SK-N-MC (cell line): ENCODE measurements around the gene RPL31.
A peak's percentile ranks its signal among the peaks of the same experiment; 100 is the strongest.

ENCODE experiments used
- DNase-seq: peaks from one replicate; pipeline ENCODE4 v3.0.0-alpha.2; 2011; ENCODE audit warnings: low read depth, low spot score
- H3K27ac ChIP-seq: fragments of 200-600 bp; sonication (generic); 2 replicates; pipeline ENCODE4 v1.5.1; 2016; ENCODE audit warnings: mixed run types
- H3K36me3 ChIP-seq: fragments of 200-600 bp; sonication (generic); 2 replicates; pipeline ENCODE4 v1.6.1; 2017; ENCODE audit warnings: antibody characterized with exemption, low read length, mixed read lengths; ENCODE audit not compliant: insufficient read depth
- H3K4me3 ChIP-seq: fragments of 200-600 bp; sonication (generic); 2 replicates; pipeline ENCODE4 v1.5.1; 2016
- H3K9ac ChIP-seq: fragments of 200-600 bp; sonication (generic); 2 replicates; pipeline ENCODE4 v1.8.0; 2017; ENCODE audit warnings: mixed run types, mixed read lengths; ENCODE audit not compliant: insufficient read length
- H3K9me3 ChIP-seq: fragments of 200-600 bp; sonication (generic); 2 replicates; pipeline ENCODE4 v1.6.1; 2017; ENCODE audit warnings: low read depth, mild to moderate bottlenecking, antibody characterized with exemption, low read length, moderate library complexity, mixed read lengths
- EZH2 ChIP-seq: fragments of 200-600 bp; sonication (generic); IDR thresholded peaks from one replicate; pipeline ENCODE4 v1.6.1; 2017; ENCODE audit warnings: antibody characterized with exemption
- FOXP2 ChIP-seq: optimal IDR thresholded peaks from 2 replicates; pipeline ENCODE3; 2011; ENCODE audit warnings: mild to moderate bottlenecking, moderate library complexity; ENCODE audit not compliant: insufficient read depth; ENCODE audit errors: extremely low read length, control extremely low read depth
- POLR2AphosphoS5 ChIP-seq: IDR thresholded peaks from 2 replicates; pipeline ENCODE4 v1.6.1; 2012; ENCODE audit warnings: mild to moderate bottlenecking, low read depth, low read length, borderline replicate concordance

Gene RPL31

DNA sequence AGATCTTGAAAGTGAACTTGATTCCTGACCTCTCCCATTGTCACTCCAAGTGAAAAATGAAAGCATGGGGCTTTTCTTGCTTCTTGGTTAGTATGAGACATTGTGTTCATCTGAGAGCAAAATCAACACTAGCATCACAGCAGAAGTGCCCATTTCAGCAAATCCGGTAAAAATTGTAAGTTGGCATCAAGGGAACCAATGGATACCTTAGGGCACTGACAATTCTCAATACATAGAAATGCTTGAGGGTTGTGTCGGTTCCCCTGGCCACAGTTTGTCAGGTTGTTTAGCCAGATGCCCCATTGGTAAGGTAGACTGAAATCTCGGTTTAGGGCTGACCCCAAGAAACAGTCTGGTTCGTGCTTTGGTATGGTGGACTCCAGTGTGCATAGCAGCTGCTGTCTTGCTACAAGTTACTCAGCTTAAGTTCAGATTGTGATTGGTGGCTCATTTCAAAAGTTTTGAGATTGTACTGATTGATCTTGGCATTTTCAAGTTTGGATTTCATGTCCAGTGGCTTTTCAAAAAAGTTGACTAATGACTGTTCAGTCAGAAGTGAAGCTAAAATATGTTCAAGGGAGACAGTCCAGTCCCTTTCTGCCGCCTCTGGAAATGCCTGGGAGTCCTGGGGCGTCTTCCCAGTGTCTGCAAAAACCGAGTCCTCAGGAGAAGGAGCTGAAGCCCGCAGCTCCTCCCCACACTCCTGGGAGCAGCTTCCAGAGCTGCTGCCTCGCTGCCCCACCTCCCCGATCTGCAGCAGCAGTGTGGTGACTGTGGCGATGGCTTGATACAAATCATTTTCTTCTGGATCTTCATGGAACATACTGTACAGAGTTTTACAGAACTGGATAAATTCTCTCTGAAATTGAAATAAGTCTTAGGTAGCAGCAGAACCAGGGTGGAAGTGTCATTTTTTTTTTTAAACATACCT, 5.6 kb downstream of the RPL31 start:
- H3K27ac ChIP-seq: peak overlapping the region; percentile 82
- no peaks in the 10 kb centered on the region for H3K9me3 ChIP-seq
- peak overlapping the region; percentile 22 for H3K9ac ChIP-seq
- peaks cover 87% of the 10 kb centered on the region for H3K36me3 ChIP-seq
- no peak overlapping the region for H3K4me3 ChIP-seq
- DNase-seq: no peak
- TF ChIP-seq FOXP2 (no peak), POLR2AphosphoS5 (0 out of 2 replicates have a peak, but pooled peaks have one; percentile 31)

DNA sequence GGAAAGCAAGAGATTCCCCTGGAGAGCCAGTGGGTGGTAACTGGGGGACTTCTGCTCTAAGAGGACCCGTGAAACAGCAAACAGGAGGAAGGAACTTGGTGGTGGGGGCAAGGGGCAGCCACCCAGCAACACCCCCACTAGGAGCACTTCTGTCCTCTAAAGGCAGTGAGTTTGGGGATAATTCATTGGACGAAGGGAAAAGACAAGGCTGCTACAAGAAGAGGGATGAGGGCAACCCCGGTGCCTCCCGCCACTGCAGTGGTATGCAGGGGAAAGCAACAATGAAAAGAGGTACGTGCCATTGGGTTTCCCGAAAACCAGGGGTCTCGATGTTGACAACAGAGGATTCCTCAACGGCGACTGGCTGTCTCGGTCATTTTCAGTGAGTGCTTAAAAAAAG, 9.1 kb downstream of the RPL31 start:
- no peak for DNase-seq
- TF ChIP-seq FOXP2 (no peak), EZH2 (no peak), POLR2AphosphoS5 (no peak)
- Histone ChIP-seq H3K27ac (peak overlapping the region; percentile 86), H3K9me3 (peaks cover 9% of the 10 kb centered on the region; the same call in 1 of the 2 replicates), H3K36me3 (peaks cover 82% of the 10 kb centered on the region), H3K9ac (no peak overlapping the region), H3K4me3 (no peak overlapping the region)

DNA sequence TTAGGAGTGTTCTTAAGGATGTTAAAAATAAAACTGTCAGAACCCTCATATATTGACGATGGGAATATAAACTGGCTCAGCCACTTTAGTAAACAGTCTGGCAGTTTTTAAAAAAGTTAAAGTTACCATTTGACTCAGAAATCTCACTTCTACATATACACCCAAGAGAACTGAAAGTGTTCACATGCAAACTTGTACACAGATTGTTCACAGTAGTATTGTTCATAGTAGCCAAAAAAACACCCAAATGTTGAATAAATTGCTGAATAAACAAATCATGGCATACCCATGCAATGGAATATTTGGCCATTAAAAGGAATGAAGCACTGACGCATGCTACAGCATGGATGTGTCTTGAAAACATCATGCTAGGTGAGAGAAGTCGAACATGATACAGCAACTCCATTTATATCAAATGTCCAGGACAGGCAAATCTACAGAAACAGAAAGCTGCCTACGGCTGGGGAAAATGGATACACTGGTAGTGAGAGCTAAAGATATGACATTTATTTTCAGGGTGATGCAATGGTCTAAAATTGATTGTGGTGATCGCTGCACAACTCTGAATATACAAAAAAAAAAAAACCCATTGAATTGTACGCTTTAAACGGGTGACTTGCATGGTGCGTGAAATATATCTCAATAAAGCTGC, 10.1 kb downstream of the RPL31 start:
- H3K27ac ChIP-seq: peak overlapping the region; percentile 86
- H3K36me3 ChIP-seq: peaks cover 74% of the 10 kb centered on the region
- TF ChIP-seq POLR2AphosphoS5 (no peak), EZH2 (no peak), FOXP2 (no peak)
- no peak overlapping the region for H3K9ac ChIP-seq
- no peak for DNase-seq
- peaks cover 9% of the 10 kb centered on the region; the same call in 1 of the 2 replicates for H3K9me3 ChIP-seq
- no peak overlapping the region for H3K4me3 ChIP-seq

DNA sequence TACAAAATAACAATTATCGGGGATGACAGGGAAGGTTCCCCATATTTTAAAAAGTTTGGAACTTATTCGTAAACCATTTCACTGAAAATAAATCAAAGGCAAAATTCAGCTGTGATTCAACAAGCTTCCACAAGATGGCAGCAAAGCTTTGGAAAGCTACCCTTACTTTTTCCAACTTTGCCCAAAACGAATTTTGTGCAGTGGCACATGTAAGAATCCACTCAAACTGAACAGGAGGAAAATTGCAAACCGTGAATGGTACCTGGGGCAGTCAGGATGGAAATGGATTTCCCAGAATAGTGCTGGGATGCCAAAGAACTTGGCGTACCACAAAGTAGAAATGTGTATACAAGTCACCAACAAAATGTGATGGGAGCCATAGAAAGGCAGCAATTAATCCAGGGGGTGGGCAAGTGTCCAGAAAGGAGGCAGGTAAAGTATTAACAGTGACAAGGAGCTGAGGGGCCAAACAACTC, 10.7 kb downstream of the RPL31 start:
- peak; percentile 32 for DNase-seq
- Histone ChIP-seq H3K9ac (no peak overlapping the region), H3K4me3 (no peak overlapping the region), H3K27ac (peak overlapping the region; percentile 86), H3K9me3 (peaks cover 9% of the 10 kb centered on the region; the same call in 1 of the 2 replicates), H3K36me3 (peaks cover 74% of the 10 kb centered on the region)
- TF ChIP-seq POLR2AphosphoS5: peak; percentile 38; the same call in 1 of the 2 replicates
- no peak for TF ChIP-seq FOXP2

DNA sequence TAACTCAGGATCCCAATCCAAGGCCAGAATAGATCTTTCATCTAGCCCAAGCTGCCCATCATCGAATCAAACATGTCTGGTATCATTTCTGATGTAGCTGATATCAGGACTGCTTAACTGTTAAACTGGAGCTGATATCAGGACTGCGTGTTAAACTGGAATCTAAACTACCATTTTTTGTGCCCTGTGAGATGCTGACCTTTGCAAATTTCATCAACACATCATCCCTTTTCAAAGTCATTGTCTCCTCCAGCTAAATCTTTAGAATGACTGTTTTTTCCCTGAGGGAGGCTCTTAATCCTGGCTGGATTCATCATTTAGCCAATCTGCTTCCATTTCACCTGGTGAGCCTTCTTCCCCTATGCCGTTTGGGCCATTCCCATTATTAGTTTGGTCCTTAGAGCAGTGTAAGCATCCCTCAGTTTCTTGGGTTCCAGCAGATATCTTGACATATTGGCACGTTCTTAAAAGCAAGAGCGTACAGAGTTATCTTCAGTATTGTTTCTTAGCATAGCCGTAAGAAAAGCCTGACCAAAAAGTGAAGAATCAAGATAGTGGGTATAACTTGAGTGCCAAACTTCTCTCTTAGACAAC, 12.3 kb downstream of the RPL31 start:
- DNase-seq: no peak
- no peak for TF ChIP-seq POLR2AphosphoS5
- no peak for TF ChIP-seq FOXP2
- TF ChIP-seq EZH2: no peak
- Histone ChIP-seq H3K36me3 (peaks cover 76% of the 10 kb centered on the region), H3K9ac (no peak overlapping the region), H3K9me3 (peaks cover 9% of the 10 kb centered on the region; the same call in 1 of the 2 replicates), H3K4me3 (no peak overlapping the region), H3K27ac (no peak overlapping the region)

DNA sequence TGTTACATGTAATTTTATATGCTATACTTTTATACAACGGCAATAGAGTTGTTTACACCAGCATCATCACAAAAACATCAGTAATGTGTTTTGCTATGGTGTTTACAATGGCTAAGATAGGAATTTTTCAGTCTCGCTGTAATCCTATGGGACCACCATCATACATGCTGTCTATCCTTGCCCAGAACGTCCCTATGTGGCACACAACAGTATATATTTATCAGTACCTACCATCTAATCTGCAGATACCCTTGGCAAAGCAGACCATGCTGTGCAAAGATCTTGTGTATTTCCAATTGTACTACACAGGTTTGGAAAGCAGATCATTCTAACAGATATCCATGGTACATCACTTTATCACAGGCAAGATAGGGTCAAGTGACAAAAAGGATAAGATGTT, 15.3 kb downstream of the RPL31 start:
- H3K4me3 ChIP-seq: no peak overlapping the region
- no peak overlapping the region for H3K27ac ChIP-seq
- H3K36me3 ChIP-seq: peaks cover 77% of the 10 kb centered on the region
- H3K9ac ChIP-seq: no peak overlapping the region
- no peak for TF ChIP-seq EZH2
- no peak for TF ChIP-seq POLR2AphosphoS5
- TF ChIP-seq FOXP2: no peak
- no peak for DNase-seq
- peaks cover 9% of the 10 kb centered on the region; the same call in 1 of the 2 replicates for H3K9me3 ChIP-seq

DNA sequence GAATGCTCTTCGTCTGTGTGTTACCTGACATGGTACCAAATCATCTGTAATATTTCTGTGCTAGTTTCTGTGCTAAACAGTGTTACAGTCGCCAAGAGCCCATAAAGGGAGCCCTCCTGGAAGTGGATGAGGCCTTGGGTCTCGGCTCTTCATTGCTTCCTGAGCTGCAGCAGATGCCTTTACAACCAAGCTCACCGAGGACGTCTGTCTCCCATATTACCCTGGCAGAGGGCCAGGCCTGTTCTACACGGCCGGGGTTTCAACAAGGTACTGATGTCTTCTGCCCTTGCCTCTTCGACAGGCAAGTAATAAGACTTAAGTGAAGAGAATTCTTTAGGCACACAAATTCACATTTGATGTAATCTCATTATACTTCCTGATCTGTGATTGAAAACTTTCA, 16.8 kb downstream of the RPL31 start:
- DNase-seq: no peak
- Histone ChIP-seq H3K36me3 (peaks cover 64% of the 10 kb centered on the region), H3K9ac (no peak overlapping the region), H3K4me3 (no peak overlapping the region), H3K9me3 (peaks cover 9% of the 10 kb centered on the region; the same call in 1 of the 2 replicates), H3K27ac (no peak overlapping the region)
- TF ChIP-seq POLR2AphosphoS5: no peak
- no peak for TF ChIP-seq EZH2
- TF ChIP-seq FOXP2: no peak

DNA sequence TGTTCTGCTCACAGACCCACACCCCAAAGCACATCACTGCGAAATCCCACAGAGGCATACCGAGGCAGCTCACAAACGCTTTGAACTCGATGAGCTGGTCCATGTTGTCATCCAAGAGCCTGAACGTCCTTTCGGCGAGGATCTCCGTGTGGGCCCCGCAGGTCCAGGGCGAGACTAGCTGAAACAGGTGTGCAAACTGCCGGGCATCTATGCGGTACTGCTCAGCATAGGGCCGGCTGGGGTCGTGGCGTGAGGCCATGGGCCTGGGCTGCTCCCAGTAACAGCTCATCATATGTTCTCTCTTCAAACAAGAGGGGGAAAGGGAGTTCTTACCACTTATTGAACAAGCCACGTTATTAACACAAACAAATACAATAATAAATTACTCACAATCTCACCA, 20.1 kb downstream of the RPL31 start:
- Histone ChIP-seq H3K9me3 (no peaks in the 10 kb centered on the region), H3K9ac (no peak overlapping the region), H3K4me3 (no peak overlapping the region), H3K27ac (no peak overlapping the region), H3K36me3 (peaks cover 46% of the 10 kb centered on the region)
- TF ChIP-seq EZH2 (no peak), FOXP2 (no peak), POLR2AphosphoS5 (no peak; the same call in 1 of the 2 replicates)
- no peak for DNase-seq
